Esophagus muscularis mucosa (tissue), 4 donors: ENCODE measurements around the gene SDK2. TPM values are rescaled to one million over a fixed set of nuclear protein-coding genes. Genes with fewer than 3 reads are reported as not detected.

Source experiments
- DNase-seq: peaks from one replicate; pipeline ENCODE4 v3.0.0-alpha.2; 2017; ENCODE audit errors: extremely low spot score
- H3K27ac ChIP-seq, 4 donors: fragments of 200-600 bp; sonication (generic); replicated peaks in 1 of 4; 1 replicate in 3 of 4; 2 replicates in 1 of 4; pipeline ENCODE4 v1.5.1; 2016 to 2019; ENCODE audit warnings: mild to moderate bottlenecking in 1 of 4
- H3K27me3 ChIP-seq, 4 donors: fragments of 200-600 bp; sonication (generic); one replicate each; pipeline versions ENCODE4 v1.5.1 to v1.6.0; 2016 to 2019
- H3K36me3 ChIP-seq, 4 donors: fragments of 200-600 bp; sonication (generic); one replicate each; pipeline ENCODE4 v1.5.1; 2016 to 2019
- H3K4me1 ChIP-seq, 4 donors: fragments of 200-600 bp; sonication (generic); one replicate each; pipeline ENCODE4 v1.5.1; 2016 to 2019
- H3K4me3 ChIP-seq, 4 donors: fragments of 200-600 bp; sonication (generic); 1 replicate in 2 of 4; 2 replicates in 2 of 4; pipeline ENCODE4 v1.5.1; 2016 to 2019; ENCODE audit warnings: mild to moderate bottlenecking in 4 of 4, moderate library complexity in 1 of 4
- H3K9me3 ChIP-seq, 4 donors: fragments of 200-600 bp; sonication (generic); 1 replicate in 3 of 4; 2 replicates in 1 of 4; pipeline ENCODE4 v1.5.1; 2016 to 2019
- CTCF ChIP-seq, 3 experiments: fragments of 200-600 bp in 2 of 3; fragments of 450-650 bp in 1 of 3; sonication (generic) in 2 of 3; IDR thresholded peaks; one replicate each; pipeline ENCODE4 v1.5.1; 2017 to 2019; ENCODE audit warnings: antibody characterized with exemption in 3 of 3, mild to moderate bottlenecking in 2 of 3, moderate library complexity in 1 of 3
- EP300 ChIP-seq: sonication (generic); formaldehyde crosslinking; IDR thresholded peaks from one replicate; pipeline ENCODE4 v1.6.1; 2017; ENCODE audit warnings: antibody characterized with exemption
- POLR2A ChIP-seq: fragments of 450-650 bp; IDR thresholded peaks from one replicate; pipeline ENCODE4 v1.6.1; 2017; ENCODE audit warnings: antibody characterized with exemption, moderate library complexity, mild to moderate bottlenecking, low read depth
- POLR2AphosphoS5 ChIP-seq, 2 donors: sonication (generic); formaldehyde crosslinking; IDR thresholded peaks; one replicate each; pipeline ENCODE4 v1.6.1; 2017; ENCODE audit warnings: antibody characterized with exemption in 2 of 2
- WGBS: methylation state at CpG from one replicate; pipeline ENCODE4 v1.1.5; 2018; 5-methylcytosine and 5-hydroxymethylcytosine counted together
- intact Hi-C: fragments of 100-400 bp; cut with DNase I; formaldehyde crosslinking; loops from one replicate; pipeline ENCODE4 v1.15.1; 2023
- total RNA-seq, 4 donors: library from RNA; depleted of rRNA; stranded (reverse); fragments of >200 nt; gene quantifications; one replicate each; pipeline versions ENCODE4 v1.1.0 to v1.2.1, GENCODE V29; 2016

SDK2 gene
- total RNA-seq, 4 donors from 2014 or later, result 0.42 to 2.0 (median 1.2) TPM

DNA sequence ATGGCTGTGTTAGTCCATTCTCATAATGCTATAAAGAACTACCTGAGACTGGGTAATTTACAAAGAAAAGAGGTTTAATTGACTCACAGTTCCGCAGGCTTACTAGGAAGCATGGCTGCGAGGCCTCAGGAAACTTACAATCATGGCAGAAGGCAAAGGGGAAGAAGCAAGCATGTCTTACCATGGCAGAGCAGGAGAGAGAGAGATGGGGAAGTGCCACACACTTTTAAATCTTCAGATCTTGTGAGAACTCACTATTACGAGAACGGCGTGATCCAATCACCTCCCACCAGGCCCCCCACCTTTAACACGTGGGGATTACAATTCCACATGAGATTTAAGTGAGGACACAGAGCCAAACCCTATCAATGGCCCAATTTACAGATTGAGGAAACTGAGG is 96.5 kb downstream of the SDK2 start:
- intact Hi-C loops, result no loop called here
- 89% methylated on average over 6 of the region's 6 CpGs for WGBS

DNA sequence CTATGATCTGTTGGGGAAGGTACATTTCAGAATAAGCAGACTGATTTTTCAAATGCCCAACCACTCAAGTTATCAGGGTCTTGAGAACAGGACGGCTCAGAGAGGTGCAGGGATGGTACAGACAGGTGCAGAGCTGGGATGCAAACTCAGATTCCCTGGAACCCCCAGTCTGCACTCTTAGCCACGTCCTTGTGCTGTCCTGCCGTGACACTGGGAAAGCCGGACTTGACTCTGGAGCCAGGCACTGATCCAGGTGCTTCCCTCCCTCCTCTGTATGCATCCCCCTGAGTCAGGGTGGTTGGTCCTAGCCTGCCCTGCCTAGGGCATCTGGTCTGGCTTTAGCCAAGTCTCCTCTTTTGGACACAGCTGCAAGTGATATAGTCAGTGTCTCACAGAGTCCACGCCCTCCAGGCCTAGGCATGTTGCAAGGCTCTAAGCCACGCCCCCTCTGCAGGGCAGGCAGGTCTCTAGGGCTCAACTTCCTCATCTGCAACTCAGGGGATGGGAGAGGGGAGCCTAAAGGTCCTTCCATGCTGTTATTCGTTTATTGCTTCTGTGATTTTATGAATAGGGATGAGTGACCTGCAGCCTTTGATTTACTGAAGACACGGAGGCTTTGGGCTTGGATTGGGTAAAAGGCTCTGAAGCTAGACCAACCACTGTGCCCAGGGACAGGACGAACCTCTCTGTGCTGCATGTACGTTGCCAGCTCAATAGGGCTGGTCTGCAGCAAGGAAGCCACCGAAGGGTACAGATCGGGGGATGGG is 97.3 kb downstream of the SDK2 start:
- intact Hi-C loops, result no loop called here
- H3K9me3 ChIP-seq, result no peaks in the 10 kb centered on the region
- H3K27ac ChIP-seq, result no peak overlapping the region
- no peak for DNase-seq
- no peaks in the 10 kb centered on the region for H3K4me1 ChIP-seq
- 87% methylated on average over 9 of the region's 12 CpGs for WGBS
- H3K4me3 ChIP-seq, result no peak overlapping the region
- TF ChIP-seq POLR2AphosphoS5 (IDR thresholded peaks at IDR 0.05) (no peak), EP300 (no peak)
- peaks cover 0 to 38% (median 0%) of the 10 kb centered on the region in 4 donors for H3K27me3 ChIP-seq
- no peaks in the 10 kb centered on the region for H3K36me3 ChIP-seq

More for the DNA sequence above, 96.5 kb downstream of the SDK2 start:
- Histone ChIP-seq H3K4me3 (no peak overlapping the region), H3K9me3 (no peaks in the 10 kb centered on the region), H3K27ac (no peak overlapping the region), H3K36me3 (no peaks in the 10 kb centered on the region), H3K27me3 (peaks cover 0 to 46% (median 0%) of the 10 kb centered on the region in 4 donors), H3K4me1 (no peaks in the 10 kb centered on the region)
- DNase-seq, result no peak
- TF ChIP-seq POLR2AphosphoS5 (IDR thresholded peaks at IDR 0.05), result no peak
- no peak for TF ChIP-seq EP300
- no peak for TF ChIP-seq POLR2A

GRCh38 chr17:73546114-73546513 is 98.1 kb downstream of the SDK2 start:
- intact Hi-C loops, result no loop called here
- no peak overlapping the region for H3K4me3 ChIP-seq
- H3K9me3 ChIP-seq, result no peaks in the 10 kb centered on the region
- 93% methylated on average over 11 of the region's 11 CpGs for WGBS
- TF ChIP-seq POLR2AphosphoS5 (IDR thresholded peaks at IDR 0.05) (no peak), EP300 (no peak), POLR2A (no peak), CTCF (IDR thresholded peaks at IDR 0.05) (no peak)
- no peaks in the 10 kb centered on the region for H3K4me1 ChIP-seq
- H3K27ac ChIP-seq, result no peak overlapping the region
- H3K36me3 ChIP-seq, result no peaks in the 10 kb centered on the region
- DNase-seq, result no peak
- H3K27me3 ChIP-seq, result peaks cover 0 to 31% (median 0%) of the 10 kb centered on the region in 4 donors

GRCh38 chr17:73545109-73546032 is 98.9 kb downstream of the SDK2 start:
- Histone ChIP-seq H3K36me3 (no peaks in the 10 kb centered on the region), H3K27me3 (peaks cover 0 to 23% (median 0%) of the 10 kb centered on the region in 4 donors), H3K4me3 (no peak overlapping the region), H3K27ac (no peak overlapping the region), H3K4me1 (no peaks in the 10 kb centered on the region), H3K9me3 (no peaks in the 10 kb centered on the region)
- no peak for DNase-seq
- no peak for TF ChIP-seq POLR2A
- no peak for TF ChIP-seq EP300
- no peak for TF ChIP-seq POLR2AphosphoS5 (IDR thresholded peaks at IDR 0.05)
- no peak for TF ChIP-seq CTCF (IDR thresholded peaks at IDR 0.05)
- WGBS, result 76% methylated on average over 17 of the region's 17 CpGs
- intact Hi-C loops, result no loop called here

DNA sequence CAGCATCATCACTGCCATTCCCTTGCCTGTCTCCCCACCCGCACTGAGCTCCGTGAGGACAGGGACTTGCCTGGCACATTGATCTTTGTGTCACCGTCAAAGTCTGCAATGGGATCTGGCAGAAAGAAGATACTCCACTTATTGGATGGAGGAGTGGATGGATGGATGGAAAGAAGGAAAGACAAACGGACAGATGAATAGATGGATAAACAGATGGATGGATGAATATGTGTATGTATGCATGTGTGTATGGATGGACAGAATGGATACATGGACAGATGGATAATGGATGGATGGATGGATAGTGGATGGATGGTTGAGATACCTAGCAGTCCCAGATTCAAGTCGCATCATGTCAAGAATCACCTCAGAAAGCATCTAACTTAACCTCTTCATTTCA is 99.9 kb downstream of the SDK2 start:
- no peak for DNase-seq
- H3K27me3 ChIP-seq, result peaks cover 0 to 17% (median 0%) of the 10 kb centered on the region in 4 donors
- H3K36me3 ChIP-seq, result no peaks in the 10 kb centered on the region
- no peaks in the 10 kb centered on the region for H3K9me3 ChIP-seq
- intact Hi-C loops, result no loop called here
- no peaks in the 10 kb centered on the region for H3K4me1 ChIP-seq
- H3K27ac ChIP-seq, result no peak overlapping the region
- H3K4me3 ChIP-seq, result no peak overlapping the region
- TF ChIP-seq CTCF (IDR thresholded peaks at IDR 0.05), result no peak
- no peak for TF ChIP-seq POLR2AphosphoS5 (IDR thresholded peaks at IDR 0.05)
- no peak for TF ChIP-seq POLR2A
- no peak for TF ChIP-seq EP300
- 91% methylated on average over 5 of the region's 5 CpGs for WGBS
